ENCODE results near the gene MYO18A. TPM values are rescaled to one million over a fixed set of nuclear protein-coding genes. Genes with fewer than 3 reads are reported as not detected.
"Not testable (repeated sequence)": the region's sequence is repeated elsewhere in the genome, so short reads cannot be mapped to it uniquely, and the experiment has no call there.

Gene MYO18A
- total RNA-seq, 4 donors from 2014 or later, result 104 to 359 (median 188) TPM

GRCh38 chr17:29210879-29211278 lies 30.7 kb upstream of the MYO18A start:
- Histone ChIP-seq H3K9me3 (no peaks in the 10 kb centered on the region), H3K4me3 (no peak overlapping the region), H3K36me3 (no peaks in the 10 kb centered on the region), H3K27me3 (no peaks in the 10 kb centered on the region), H3K27ac (no peak overlapping the region), H3K4me1 (no peaks in the 10 kb centered on the region)
- TF ChIP-seq, protein P1, sequence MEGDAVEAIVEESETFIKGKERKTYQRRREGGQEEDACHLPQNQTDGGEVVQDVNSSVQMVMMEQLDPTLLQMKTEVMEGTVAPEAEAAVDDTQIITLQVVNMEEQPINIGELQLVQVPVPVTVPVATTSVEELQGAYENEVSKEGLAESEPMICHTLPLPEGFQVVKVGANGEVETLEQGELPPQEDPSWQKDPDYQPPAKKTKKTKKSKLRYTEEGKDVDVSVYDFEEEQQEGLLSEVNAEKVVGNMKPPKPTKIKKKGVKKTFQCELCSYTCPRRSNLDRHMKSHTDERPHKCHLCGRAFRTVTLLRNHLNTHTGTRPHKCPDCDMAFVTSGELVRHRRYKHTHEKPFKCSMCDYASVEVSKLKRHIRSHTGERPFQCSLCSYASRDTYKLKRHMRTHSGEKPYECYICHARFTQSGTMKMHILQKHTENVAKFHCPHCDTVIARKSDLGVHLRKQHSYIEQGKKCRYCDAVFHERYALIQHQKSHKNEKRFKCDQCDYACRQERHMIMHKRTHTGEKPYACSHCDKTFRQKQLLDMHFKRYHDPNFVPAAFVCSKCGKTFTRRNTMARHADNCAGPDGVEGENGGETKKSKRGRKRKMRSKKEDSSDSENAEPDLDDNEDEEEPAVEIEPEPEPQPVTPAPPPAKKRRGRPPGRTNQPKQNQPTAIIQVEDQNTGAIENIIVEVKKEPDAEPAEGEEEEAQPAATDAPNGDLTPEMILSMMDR (IDR thresholded peaks at IDR 0.05), result no peak
- no peak for TF ChIP-seq POLR2A (IDR thresholded peaks at IDR 0.05)
- DNase-seq, result no peak

GRCh38 chr17:29209073-29209472 lies 28.9 kb upstream of the MYO18A start:
- no peak overlapping the region for H3K27ac ChIP-seq
- TF ChIP-seq, protein P1 (IDR thresholded peaks at IDR 0.05), result no peak
- no peak for TF ChIP-seq POLR2A (IDR thresholded peaks at IDR 0.05)
- no peaks in the 10 kb centered on the region for H3K9me3 ChIP-seq
- no peaks in the 10 kb centered on the region for H3K36me3 ChIP-seq
- H3K4me3 ChIP-seq, result no peak overlapping the region
- H3K4me1 ChIP-seq, result no peaks in the 10 kb centered on the region
- no peak for DNase-seq
- no peaks in the 10 kb centered on the region for H3K27me3 ChIP-seq

GRCh38 chr17:29207975-29208374 lies 27.8 kb upstream of the MYO18A start:
- no peaks in the 10 kb centered on the region for H3K9me3 ChIP-seq
- DNase-seq, result no peak
- no peak overlapping the region for H3K4me3 ChIP-seq
- no peaks in the 10 kb centered on the region for H3K36me3 ChIP-seq
- TF ChIP-seq, protein P1 (IDR thresholded peaks at IDR 0.05), result no peak
- H3K27me3 ChIP-seq, result no peaks in the 10 kb centered on the region
- H3K27ac ChIP-seq, result no peak overlapping the region
- H3K4me1 ChIP-seq, result no peaks in the 10 kb centered on the region

DNA sequence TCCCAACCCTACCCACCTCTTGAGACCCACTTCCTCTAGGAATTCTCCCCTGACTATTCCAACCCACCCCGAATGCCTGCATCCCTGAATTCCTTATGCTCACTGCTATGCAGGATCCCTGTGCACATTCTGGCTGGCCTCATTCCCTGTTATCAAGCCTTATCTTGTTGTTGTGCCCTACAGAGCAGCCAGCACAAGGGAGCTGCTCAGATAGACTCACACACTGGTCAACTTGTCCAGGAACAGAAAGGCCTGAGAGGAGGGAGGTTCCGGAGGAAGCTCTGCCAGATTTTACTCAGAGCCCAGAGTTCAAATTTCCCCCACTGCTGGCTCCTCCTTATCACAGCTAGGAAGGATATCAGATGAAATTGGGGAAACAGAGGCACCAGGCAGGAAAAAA lies 24.8 kb upstream of the MYO18A start:
- H3K36me3 ChIP-seq, result no peaks in the 10 kb centered on the region
- no peak overlapping the region for H3K27ac ChIP-seq
- no peaks in the 10 kb centered on the region for H3K9me3 ChIP-seq
- no peaks in the 10 kb centered on the region for H3K27me3 ChIP-seq
- DNase-seq, result no peak
- H3K4me3 ChIP-seq, result no peak overlapping the region
- no peaks in the 10 kb centered on the region for H3K4me1 ChIP-seq
- TF ChIP-seq, protein P1 (IDR thresholded peaks at IDR 0.05), result no peak
- TF ChIP-seq POLR2A (IDR thresholded peaks at IDR 0.05), result no peak

DNA sequence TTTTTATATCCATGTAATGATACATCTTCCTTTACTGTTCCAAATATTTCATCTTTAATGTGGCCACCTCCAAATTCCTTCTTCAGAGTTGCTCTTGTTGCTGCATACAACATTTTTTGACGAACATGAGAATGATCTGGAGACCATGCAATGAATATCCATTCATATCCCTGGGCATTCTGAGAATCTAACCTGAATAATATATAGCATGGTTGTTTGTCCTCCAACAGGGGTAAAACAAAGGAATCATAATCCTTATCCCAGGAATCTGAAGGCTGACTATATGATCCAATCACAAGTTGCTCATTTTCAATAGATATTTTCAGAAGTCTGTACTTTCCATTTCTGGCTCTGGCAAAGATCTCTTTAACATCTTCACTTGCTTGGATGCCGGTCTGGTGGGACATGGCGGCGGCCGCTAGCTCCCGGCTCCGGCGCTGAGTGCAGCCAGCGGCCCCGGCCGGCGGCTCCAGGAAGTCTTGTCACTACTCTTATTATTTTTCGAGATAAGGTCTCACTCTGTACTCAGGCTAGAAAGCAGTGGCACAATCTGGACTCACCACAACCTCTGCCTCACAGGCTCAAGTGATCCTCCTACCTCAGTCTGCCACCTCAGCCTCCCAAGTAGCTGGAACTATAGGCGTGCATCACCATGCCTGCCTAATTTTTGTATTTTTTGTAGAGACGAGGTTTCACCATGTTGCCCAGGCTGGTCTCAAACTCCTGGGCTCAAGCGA lies 24.0 kb upstream of the MYO18A start:
- not testable (repeated sequence) for H3K9me3 ChIP-seq, H3K4me3 ChIP-seq, H3K4me1 ChIP-seq, H3K36me3 ChIP-seq, H3K27me3 ChIP-seq, H3K27ac ChIP-seq, DNase-seq

GRCh38 chr17:29197516-29198272 lies 17.5 kb upstream of the MYO18A start:
- Histone ChIP-seq H3K36me3 (no peaks in the 10 kb centered on the region), H3K4me3 (no peak overlapping the region), H3K4me1 (no peaks in the 10 kb centered on the region), H3K9me3 (no peaks in the 10 kb centered on the region), H3K27ac (no peak overlapping the region), H3K27me3 (no peaks in the 10 kb centered on the region)
- TF ChIP-seq POLR2A (IDR thresholded peaks at IDR 0.05), result no peak
- TF ChIP-seq, protein P1 (IDR thresholded peaks at IDR 0.05), result no peak
- DNase-seq, result no peak
